Activated CD8-positive, alpha-beta memory T cell treated with anti-CD3 and anti-CD28 coated beads, Interleukin-2, amount 50 U/mL, for 48 hours (primary cell): ENCODE data around the gene FAAH2.
"Not testable (repeated sequence)": the region's sequence is repeated elsewhere in the genome, so short reads cannot be mapped to it uniquely, and the experiment has no call there.

Experiments
- DNase-seq: peaks from one replicate; pipeline ENCODE4 v3.0.0-alpha.2; 2020

The FAAH2 gene

DNA sequence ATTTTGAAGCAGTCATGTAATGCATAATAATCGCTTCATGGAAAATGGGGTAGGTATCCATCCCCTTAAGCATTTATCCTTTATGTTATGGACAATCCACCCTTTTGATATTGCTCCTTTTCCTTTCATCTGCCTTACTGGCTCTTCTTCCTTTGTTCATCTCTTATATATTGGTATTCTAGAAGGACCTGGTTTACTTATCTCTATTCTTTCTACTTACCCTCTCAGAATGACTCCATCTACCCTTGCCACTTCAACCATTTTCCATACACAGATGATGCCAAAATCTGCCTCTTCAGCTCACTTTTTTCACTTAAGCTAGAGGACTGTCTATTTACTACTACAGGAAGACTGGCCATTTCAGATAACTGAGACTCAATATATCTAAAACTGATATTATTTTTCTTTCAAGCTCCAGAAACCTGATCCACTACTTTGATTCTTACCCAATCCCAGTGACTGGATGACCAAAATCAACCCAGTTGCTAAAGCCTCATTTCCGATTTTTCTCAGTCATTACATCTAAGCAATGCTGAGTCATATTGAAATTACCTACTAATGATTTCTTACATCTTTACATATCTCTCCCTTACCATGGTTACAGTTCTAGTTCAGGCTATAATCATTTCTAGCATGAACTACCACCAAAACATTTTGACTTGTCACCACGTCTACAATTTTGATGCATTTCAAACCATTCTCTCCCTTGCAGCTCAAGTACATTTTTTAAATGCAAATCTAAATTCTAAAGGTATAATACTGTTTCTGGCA is 93.7 kb downstream of the FAAH2 start:
- no peak for DNase-seq

DNA sequence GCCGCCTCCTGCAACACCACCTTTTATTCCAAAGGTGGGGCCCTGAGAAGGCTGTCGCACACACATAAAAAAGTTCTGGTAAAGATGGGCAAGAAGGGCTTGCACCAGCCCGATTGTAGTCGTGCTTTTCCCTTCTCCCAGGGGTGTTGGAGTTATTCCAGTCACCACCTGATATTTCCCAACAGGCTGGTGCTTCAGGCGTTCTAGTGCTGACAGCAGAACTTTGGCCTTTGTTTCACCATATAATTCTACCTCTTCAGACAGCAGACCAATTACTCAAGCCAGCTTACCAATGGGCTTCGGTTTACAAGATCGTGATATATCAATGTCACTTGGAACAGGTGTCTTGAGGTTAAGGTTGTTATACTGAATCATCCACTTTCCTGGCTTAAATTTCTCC is 107.7 kb downstream of the FAAH2 start:
- DNase-seq, result not testable (repeated sequence)

DNA sequence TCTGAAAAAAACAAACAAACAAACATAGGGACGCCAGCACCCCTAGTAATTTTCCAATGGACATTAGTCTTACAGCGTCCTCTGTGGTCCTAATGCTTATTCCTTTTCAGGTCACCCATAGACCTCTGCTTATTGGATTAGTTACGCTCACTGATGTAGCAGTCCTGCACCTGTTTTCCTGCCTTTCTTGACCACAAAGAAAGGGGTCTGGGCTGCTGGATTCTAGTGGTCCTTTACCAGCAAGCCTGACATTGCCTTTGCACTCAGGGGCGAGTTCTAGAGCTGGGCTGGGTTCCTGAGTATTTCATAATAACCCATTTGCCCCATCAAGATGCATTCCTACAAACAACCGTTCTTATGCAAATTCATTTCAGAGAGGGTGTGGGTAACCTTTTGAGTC is 116.7 kb downstream of the FAAH2 start:
- not testable (repeated sequence) for DNase-seq

DNA sequence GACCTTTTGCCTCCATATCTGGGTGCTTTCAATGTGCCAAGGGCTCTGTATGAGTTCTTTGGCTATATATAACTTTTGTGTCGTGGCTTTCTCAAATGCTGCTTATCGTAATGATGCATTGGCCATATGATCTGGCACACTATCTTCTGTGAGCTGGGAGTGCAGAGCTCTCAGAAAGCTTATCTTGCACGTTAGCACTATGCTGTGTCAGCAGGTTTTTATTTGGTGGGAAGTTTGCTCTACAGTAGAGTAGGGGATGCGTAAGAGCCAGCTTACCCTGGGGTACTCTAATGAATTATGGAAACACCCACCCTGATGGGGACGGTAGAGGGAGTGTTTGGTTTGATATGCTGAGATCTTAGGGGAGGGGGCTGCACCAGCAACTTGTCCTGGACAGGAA is 119.6 kb downstream of the FAAH2 start:
- DNase-seq, result no peak

DNA sequence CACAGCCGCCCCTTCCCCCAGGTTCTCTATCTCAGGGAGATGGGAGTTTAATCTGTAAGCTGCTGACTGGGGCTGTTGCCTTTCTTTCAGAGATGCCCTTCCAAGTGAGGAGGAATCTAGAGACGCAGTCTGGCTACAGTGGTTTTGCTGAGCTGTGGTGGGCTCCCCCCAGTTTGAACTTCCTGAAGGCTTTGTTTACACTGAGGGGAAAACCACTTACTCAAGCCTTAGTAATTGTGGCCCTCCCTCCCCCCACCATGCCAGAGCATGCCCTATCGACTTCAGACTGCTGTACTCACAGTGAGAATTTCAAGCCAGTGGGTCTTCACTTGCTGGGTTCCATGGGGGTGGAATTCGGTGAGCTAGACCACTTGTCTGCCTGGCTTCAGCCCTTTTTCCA is 131.3 kb downstream of the FAAH2 start:
- no peak for DNase-seq

DNA sequence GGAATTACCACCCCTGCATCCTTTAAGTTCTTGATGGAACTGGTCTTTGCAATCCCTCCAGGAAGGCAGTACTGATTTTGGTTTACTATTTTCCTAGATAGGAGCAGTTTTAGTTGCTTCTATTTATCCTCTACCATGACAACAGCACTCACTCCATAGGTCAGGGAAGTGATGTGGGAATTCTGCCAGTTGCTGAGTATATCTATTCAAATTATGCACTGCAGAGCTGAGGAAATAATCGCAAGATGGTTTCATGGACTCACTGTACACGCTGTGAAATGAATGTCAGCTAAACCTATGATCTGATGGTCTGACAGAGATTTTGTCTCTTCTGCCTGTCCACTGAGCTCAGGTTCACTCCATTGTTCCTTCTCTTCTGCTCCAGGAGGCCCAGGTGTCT is 135.8 kb downstream of the FAAH2 start:
- DNase-seq, result no peak

DNA sequence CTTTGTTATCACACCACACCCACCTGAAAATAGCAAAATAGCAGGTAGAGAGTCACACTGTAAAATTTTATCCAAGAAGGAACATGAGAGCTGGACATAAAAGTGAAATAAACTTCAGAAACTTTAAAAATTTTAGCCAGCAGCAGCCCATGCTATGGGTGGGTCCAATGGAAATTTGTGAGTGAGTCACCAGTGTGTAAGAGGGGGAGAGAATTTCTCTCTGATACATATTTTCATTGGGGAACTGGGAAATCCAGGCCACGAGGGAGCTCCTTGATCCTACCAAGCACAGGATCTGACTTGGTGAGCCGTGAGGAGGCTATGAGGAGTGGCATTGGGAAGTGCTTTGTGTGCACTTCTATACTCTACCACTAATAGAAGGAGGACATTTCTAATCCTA is 136.3 kb downstream of the FAAH2 start:
- no peak for DNase-seq

DNA sequence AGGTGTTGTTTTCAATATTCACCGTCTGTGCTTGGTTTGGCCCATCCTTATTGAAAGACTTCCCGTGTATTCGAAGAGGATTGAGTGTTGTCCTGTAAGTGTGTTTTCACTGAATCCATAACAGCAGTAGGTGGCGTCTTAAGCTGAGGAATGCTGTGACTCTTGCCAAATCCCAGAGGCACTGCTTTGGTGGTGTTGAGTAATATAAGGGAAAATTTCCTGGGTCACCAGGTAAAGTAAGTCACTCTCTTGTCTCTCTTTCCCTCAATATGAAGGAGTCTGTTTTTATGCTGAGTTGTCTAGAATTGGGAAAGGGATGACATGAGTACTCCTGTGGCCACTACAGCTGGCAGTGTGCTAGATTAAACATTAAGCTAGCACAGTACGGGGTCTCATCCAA is 158.6 kb downstream of the FAAH2 start:
- no peak for DNase-seq

DNA sequence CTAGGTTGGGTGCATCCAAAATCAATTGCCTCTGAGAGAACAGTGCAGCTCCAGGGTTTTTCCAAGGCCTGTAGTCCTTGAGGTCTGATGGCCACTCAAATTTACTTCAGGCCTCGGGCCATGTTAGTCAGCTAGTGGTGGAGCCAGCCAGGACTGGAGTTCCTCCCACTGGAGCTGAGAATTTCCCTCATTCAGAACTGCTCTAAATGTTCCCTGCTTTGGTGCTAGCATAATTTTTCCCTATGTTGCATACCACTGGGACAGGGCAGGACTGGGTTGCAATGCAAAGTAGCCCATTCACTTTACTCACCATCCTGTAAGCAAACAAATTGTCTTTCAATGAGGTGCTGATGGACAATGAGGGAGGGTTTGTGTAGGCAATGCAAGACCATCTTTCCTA is 159.3 kb downstream of the FAAH2 start:
- DNase-seq, result no peak

DNA sequence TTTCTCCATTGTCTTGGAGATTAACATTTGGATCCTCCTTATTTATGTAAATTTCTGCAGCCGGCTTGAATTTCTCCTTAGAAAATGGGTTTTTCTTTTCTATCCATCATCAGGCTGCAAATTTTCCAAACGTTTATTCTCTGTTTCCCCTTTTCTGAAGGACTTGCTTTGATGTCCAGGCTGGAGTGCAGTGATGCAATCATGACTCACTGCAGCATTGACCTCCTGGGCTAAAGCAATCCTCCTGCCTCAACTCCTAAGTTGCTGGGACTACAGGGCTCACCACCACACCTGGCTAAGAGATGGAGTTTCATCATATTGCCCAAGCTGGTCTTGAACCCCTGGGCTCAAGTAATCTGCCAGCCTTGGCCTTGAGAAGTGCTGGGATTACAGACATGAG is 161.3 kb downstream of the FAAH2 start:
- no peak for DNase-seq

DNA sequence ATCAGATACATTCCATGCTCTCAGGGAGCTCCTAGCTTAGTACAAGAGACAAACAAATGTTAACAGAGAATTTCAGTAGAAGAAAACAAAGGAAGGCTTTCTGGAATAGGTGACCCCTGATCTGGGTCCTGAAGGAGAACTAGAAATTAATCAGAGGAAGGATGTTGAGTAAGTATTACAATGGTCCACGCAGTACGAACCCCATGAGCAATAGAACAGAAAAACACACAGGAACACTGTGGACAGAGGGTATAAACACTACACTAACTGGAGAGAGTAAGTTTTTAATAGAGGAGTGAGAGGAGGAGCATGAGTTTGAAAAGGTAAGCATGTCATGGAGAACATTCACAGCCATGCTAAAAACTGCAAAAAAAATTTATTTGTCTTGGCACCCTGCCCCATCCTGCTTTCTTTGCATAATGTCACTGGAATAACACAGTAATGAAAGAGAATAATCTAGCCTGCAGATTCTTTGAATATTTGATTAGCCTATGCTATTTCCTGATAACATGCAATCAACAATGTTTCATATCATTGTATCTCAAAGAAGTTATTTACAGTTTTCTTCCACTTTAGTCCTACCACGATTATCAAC is 165.0 kb downstream of the FAAH2 start:
- DNase-seq, result no peak

DNA sequence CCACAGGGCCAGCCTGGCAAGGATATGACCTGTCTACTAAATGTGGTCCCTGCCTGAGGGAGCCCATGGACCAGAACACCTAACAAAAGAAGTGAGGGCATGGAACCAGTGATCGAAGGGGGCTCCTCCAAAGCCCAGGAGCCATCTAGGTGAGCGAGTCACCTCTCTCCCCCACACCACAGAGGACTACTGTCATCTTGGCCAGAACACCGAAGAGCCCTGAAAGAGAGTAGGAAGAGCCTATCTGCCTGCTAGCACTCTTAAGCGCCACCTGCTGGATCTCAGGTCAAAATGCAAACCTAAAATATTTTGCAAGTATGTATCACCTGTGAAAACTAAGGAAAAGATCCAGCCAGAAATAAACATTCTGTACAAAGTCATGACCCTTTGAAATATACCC is 167.4 kb downstream of the FAAH2 start:
- no peak for DNase-seq

DNA sequence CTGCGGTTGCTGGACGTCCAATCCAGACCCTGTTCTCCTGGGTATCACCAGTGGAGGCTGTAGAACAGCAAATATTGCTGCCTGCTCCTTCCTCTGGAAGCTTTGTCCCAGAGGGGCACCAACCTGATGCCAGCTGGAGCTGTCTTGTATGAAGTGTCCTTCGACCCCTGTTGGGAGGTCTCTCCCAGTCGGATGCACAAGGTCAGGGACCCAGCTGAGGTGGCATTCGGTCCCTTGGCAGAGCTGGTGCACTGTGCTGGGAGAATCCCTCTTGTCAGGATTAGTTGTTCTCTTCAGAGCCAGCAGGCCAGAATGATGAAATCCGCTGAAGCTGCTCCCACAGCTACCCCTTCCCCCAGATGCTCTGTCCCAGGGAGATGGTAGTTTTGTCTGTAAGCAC is 195.0 kb downstream of the FAAH2 start:
- DNase-seq, result no peak

DNA sequence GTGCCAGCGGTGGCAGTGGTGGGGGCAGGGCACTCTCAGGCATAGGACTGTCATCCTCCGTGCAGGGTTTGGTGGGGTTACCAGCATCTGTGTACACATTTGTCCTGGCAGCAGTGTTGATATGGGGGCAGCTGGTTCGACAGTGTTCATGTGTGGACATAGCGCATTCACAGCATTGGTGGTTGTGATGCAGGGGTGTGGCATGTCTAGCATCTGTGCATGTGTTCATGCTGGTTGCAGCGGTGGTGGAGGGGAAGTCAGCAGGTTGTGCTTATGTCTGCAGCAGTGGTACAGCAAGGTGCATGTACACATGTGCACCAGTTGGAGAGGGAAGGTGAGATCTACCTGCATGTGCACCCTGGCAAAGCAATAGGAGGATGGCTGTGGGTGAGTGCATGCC is 230.0 kb downstream of the FAAH2 start:
- DNase-seq, result no peak

DNA sequence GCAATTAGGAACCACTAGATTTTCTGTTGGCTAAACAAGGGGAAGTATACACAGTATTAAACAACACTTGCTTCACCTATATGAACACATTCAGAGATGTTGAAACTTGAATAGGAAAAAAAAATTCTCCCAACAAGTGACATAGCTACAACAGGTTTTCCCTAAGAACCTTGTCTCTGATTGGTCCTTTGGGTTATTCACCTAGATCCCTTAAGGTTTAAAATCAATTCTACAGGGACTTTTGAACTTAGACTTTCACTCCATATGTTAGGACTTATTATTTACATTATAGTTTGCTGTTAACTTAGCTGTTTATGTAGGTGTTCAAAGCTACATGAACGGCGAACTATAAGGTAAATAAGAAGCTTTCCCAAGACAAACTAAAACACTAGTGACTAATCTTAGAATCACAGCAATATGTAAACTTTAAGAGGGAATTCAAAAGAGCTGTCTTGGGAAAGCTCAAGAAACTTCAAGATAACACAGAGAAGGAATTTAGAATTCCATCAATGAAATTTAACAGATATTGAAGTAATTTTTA is 233.1 kb downstream of the FAAH2 start:
- no peak for DNase-seq

DNA sequence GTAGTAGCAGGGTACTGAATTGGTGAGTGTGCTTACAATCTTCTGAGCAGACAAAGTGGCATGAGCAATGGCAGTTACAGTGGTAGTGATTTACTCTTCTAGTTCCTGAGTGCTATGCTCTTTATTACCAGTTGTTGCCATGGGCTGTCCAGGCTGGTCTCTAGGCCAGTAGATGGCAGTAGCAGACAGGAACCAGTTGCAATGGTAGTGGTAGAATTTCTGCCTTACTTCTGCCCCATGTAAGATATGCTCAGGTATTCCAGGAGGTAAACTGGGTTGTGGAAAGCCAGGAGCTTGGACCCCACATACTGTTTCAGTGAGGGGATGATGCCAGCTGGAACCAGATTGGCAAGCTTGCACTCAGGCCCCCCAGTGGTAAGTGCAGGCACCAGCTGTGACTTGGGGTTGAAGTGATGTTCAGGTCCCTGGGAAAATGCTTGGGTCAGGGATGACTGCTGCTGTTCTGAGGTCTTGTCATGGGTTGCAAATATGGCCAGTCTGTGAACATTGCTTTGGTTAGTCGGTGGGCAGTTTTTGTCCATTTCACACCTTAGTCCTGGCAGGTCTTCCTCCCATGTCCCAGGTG is 242.3 kb downstream of the FAAH2 start:
- DNase-seq, result no peak
